Esophagus muscularis mucosa (tissue), 4 donors: ENCODE results near the gene GFOD1. TPM values are rescaled to one million over a fixed set of nuclear protein-coding genes. Genes with fewer than 3 reads are reported as not detected.

Experiments used
- DNase-seq: peaks from one replicate; pipeline ENCODE4 v3.0.0-alpha.2; 2017; ENCODE audit errors: extremely low spot score
- H3K27ac ChIP-seq, 4 donors: fragments of 200-600 bp; sonication (generic); replicated peaks in 1 of 4; 1 replicate in 3 of 4; 2 replicates in 1 of 4; pipeline ENCODE4 v1.5.1; 2016 to 2019; ENCODE audit warnings: mild to moderate bottlenecking in 1 of 4
- H3K27me3 ChIP-seq, 4 donors: fragments of 200-600 bp; sonication (generic); one replicate each; pipeline versions ENCODE4 v1.5.1 to v1.6.0; 2016 to 2019
- H3K36me3 ChIP-seq, 4 donors: fragments of 200-600 bp; sonication (generic); one replicate each; pipeline ENCODE4 v1.5.1; 2016 to 2019
- H3K4me1 ChIP-seq, 4 donors: fragments of 200-600 bp; sonication (generic); one replicate each; pipeline ENCODE4 v1.5.1; 2016 to 2019
- H3K4me3 ChIP-seq, 4 donors: fragments of 200-600 bp; sonication (generic); 1 replicate in 2 of 4; 2 replicates in 2 of 4; pipeline ENCODE4 v1.5.1; 2016 to 2019; ENCODE audit warnings: mild to moderate bottlenecking in 4 of 4, moderate library complexity in 1 of 4
- H3K9me3 ChIP-seq, 4 donors: fragments of 200-600 bp; sonication (generic); 1 replicate in 3 of 4; 2 replicates in 1 of 4; pipeline ENCODE4 v1.5.1; 2016 to 2019
- CTCF ChIP-seq, 3 experiments: fragments of 200-600 bp in 2 of 3; fragments of 450-650 bp in 1 of 3; sonication (generic) in 2 of 3; IDR thresholded peaks; one replicate each; pipeline ENCODE4 v1.5.1; 2017 to 2019; ENCODE audit warnings: antibody characterized with exemption in 3 of 3, mild to moderate bottlenecking in 2 of 3, moderate library complexity in 1 of 3
- EP300 ChIP-seq: sonication (generic); formaldehyde crosslinking; IDR thresholded peaks from one replicate; pipeline ENCODE4 v1.6.1; 2017; ENCODE audit warnings: antibody characterized with exemption
- POLR2A ChIP-seq: fragments of 450-650 bp; IDR thresholded peaks from one replicate; pipeline ENCODE4 v1.6.1; 2017; ENCODE audit warnings: antibody characterized with exemption, moderate library complexity, mild to moderate bottlenecking, low read depth
- POLR2AphosphoS5 ChIP-seq, 2 donors: sonication (generic); formaldehyde crosslinking; IDR thresholded peaks; one replicate each; pipeline ENCODE4 v1.6.1; 2017; ENCODE audit warnings: antibody characterized with exemption in 2 of 2
- WGBS: methylation state at CpG from one replicate; pipeline ENCODE4 v1.1.5; 2018; 5-methylcytosine and 5-hydroxymethylcytosine counted together
- intact Hi-C: fragments of 100-400 bp; cut with DNase I; formaldehyde crosslinking; loops from one replicate; pipeline ENCODE4 v1.15.1; 2023
- total RNA-seq, 4 donors: library from RNA; depleted of rRNA; stranded (reverse); fragments of >200 nt; gene quantifications; one replicate each; pipeline versions ENCODE4 v1.1.0 to v1.2.1, GENCODE V29; 2016

GFOD1 gene
- total RNA-seq, 4 donors from 2014 or later, result 21.7 to 34.5 (median 25.8) TPM

DNA sequence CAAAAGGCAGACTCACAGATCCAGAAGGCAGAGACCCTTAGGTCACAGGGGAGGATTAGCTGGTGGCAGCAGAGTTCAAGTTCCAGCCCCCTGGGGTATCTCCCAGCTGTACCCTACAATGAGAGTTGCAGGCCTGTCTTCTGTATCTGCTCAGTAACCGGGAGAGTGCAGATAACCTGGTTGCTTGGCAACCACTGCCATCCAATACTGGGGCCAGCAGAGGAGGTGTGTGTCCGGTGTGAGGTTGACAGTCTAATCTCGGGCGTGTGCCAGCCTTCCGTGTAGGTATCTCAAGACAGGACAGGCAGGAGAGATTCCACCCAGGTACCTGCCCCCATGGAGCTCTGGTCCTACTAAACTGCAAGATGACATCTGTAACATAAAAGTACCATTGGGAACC, 102.4 kb downstream of the GFOD1 start:
- Histone ChIP-seq H3K4me3 (no peak overlapping the region), H3K36me3 (no peaks in the 10 kb centered on the region), H3K27ac (peak overlapping the region in 1 of 4 donors; percentile 61), H3K27me3 (no peaks in the 10 kb centered on the region), H3K9me3 (no peaks in the 10 kb centered on the region), H3K4me1 (peaks cover 24 to 50% (median 28%) of the 10 kb centered on the region in 4 donors)
- WGBS, result 95% methylated on average over 5 of the region's 5 CpGs
- TF ChIP-seq EP300 (no peak), POLR2A (no peak), CTCF (IDR thresholded peaks at IDR 0.05) (no peak), POLR2AphosphoS5 (IDR thresholded peaks at IDR 0.05) (no peak)
- no peak for DNase-seq
- intact Hi-C loops, result no loop called here

- Histone ChIP-seq H3K9me3 (no peaks in the 10 kb centered on the region), H3K27me3 (no peaks in the 10 kb centered on the region), H3K27ac (peak overlapping the region; percentile 61 to 73 (median 64)), H3K4me3 (no peak overlapping the region), H3K4me1 (peaks cover 24 to 51% (median 28%) of the 10 kb centered on the region in 4 donors), H3K36me3 (no peaks in the 10 kb centered on the region)
- 91% methylated on average over 9 of the region's 9 CpGs for WGBS
- intact Hi-C loops, result no loop called here
- TF ChIP-seq EP300 (no peak), POLR2A (no peak), CTCF (IDR thresholded peaks at IDR 0.05) (no peak)
- no peak for DNase-seq
These were observed 102.9 kb downstream of the GFOD1 start for GRCh38 chr6:13384506-13384905.

- Histone ChIP-seq H3K4me1 (peaks cover 24 to 55% (median 28%) of the 10 kb centered on the region in 4 donors), H3K27ac (peak overlapping the region; percentile 61 to 73 (median 64))
- TF ChIP-seq POLR2A (no peak), CTCF (IDR thresholded peaks at IDR 0.05) (peak; percentile 48 to 57 (median 53)), POLR2AphosphoS5 (IDR thresholded peaks at IDR 0.05) (peak; percentile 23 to 48), EP300 (no peak)
These were observed 103.9 kb downstream of the GFOD1 start for GRCh38 chr6:13383328-13384163.

DNA sequence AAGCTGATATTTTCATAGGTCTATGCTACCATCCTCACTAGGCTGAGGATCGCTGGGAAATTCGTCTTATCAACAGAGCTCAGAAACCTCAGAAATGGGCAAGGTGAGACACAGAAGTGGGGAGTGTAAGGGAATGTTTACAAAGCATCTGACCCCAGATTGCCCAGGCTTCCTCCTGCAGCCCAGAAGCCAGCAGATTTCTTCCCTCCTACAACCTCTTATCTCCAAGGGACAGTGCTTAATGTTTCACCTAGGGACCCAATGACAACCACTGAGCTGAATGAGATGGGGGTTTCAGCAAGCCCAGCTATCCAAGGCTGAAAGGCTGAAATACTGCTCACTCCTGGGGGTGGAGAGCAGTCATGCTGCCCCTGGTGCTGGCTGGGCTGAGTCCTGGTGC, 106.6 kb downstream of the GFOD1 start:
- peaks cover 24 to 56% (median 28%) of the 10 kb centered on the region in 4 donors for H3K4me1 ChIP-seq
- 89% methylated on average over 2 of the region's 2 CpGs for WGBS
- H3K4me3 ChIP-seq, result no peak overlapping the region

More at GRCh38 chr6:13383328-13384163, 103.9 kb downstream of the GFOD1 start:
- intact Hi-C loops, result no loop called here
- WGBS, result 60% methylated on average over 9 of the region's 9 CpGs
- no peaks in the 10 kb centered on the region for H3K27me3 ChIP-seq
- H3K9me3 ChIP-seq, result no peaks in the 10 kb centered on the region
- peak overlapping the region in 1 of 4 donors; percentile 17 for H3K4me3 ChIP-seq
- no peak for DNase-seq
- H3K36me3 ChIP-seq, result no peaks in the 10 kb centered on the region

More for the DNA sequence above, 106.6 kb downstream of the GFOD1 start:
- intact Hi-C loops, result no loop called here
- no peaks in the 10 kb centered on the region for H3K36me3 ChIP-seq
- no peaks in the 10 kb centered on the region for H3K27me3 ChIP-seq
- DNase-seq, result no peak
- TF ChIP-seq CTCF (IDR thresholded peaks at IDR 0.05), result no peak
- no peak for TF ChIP-seq POLR2AphosphoS5 (IDR thresholded peaks at IDR 0.05)
- TF ChIP-seq EP300, result no peak
- TF ChIP-seq POLR2A, result no peak
- H3K9me3 ChIP-seq, result no peaks in the 10 kb centered on the region
- H3K27ac ChIP-seq, result no peak overlapping the region
